HG02943 (cell line): ENCODE results near the gene GLOD5.

Source experiments
- ATAC-seq: cut with Tn5 transposase; IDR thresholded peaks from one replicate; pipeline ENCODE4 v1.9.1; 2021; ENCODE audit warnings: mild to moderate bottlenecking, low read depth, moderate library complexity; ENCODE audit not compliant: unreplicated experiment

The GLOD5 gene

DNA sequence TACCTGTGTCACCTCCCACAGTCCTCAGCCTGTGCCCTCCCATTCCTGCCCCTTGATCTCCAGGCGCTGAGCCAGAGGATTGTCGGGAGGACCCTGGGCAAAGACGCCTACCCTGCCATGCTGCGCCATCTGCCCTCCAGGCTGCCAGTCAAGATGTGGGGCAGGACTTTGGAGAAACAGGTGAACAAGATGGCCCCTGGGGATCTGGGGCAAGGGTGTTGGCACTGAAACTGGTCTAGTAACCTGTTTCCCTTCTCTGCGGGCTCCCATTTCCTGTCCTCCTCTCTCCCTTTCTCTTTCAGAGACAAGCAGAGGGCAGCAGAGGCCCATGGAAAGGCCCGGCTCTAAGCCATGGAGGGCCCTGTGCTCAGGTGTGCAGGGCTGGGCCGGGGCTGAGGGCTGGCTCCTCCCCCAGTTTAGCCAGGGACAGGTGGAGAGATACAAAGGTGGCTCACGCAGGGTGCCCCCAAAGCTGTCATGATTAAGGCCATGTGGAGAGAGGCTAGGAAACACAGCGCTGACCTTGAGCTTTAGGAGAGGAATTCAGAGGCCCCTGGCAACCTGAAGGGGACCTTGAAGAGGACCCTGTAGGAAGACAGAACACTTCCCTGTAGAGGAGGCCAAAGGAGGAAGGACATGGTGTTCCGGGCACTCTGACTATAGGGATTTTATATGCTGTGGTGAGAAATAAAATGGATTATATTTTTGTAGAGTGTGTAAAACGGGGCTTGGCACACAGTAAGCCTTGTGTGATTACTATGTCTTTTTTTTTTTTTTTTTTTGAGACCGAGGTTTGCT, at the start of gene GLOD5:
TSS of gene GLOD5 (plus strand) at position 74 of the 798 bp plus-strand sequence. CDS start at position 118, 44 bp downstream.
- ATAC-seq = no peak

DNA sequence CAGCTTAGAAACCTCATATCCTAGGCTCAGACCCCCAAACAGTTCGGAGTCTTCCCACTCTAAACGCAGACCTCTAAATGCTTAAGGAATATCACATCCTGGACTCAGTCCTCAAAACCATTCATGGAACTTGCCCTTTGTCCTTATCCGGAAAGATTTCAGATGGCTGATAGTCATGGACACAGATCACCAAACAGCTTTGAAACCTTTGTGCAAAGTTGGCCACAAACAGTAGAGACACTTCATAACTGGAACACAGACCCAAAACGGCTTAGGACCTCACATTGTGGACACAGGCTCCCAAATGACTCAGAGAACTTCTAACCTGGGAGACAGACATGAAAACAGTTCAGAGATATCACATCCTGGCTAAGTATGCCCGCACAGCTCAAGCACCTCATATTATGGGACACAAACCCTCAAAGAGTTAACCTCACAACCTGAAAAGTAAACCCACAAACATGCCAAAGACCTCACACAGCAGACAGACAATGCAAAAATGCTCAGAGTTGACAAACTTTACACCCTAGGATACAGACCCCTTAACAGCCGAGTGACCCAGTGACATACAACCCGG, 49.5 kb upstream of the GLOD5 start:
- ATAC-seq = no peak

DNA sequence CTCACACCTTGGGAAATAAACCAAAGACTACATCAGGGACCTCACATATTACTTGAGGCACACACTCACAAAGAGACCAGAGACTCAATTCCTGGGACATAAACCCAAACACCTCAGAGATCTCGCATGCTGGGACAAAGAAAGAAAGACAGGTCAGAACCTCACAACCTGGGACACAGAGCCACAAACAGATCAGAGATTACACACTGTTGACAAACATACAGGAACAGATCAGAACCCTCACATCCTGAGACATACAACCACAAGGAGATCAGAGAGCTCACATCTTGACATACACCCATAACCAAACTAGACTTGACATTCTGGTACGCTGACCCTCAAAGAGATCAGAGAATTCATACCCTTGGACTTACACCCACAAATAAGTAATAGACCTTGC, 47.7 kb upstream of the GLOD5 start:
- ATAC-seq = no peak

DNA sequence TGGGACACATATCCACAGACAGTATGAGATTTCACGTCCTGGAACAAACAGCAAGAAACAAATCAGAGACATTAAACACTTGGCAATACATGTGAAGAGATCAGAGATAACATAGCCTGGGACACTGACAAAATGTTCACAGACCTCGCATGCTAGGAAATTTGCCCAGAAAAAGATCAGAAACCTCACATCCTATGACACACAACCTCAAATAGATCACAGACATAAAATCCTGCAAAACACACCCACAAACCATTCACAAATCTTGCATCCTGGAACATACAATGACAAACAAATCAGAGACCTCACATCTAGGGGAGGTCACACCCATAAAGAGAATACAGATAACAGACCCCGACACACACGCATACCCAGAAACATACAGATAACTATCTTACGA, 47.0 kb upstream of the GLOD5 start:
- ATAC-seq = no peak

DNA sequence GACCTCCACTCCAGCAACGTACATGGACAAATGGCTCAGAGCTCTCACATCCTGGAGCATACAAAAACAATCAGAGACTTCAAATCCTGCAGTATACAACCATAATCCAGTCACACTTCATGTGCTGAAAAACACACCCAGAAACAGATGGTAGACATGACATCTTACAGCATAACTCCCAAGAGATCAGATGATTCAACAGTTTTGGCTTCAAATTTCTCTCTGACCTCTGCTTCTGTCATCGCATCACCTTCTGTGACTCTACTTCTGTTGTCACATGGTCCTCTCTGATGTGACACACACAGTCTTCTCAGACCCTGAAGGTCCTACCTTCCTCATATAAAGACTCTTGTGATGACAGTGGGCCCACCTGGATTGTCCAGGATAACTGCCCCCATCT, 46.5 kb upstream of the GLOD5 start:
- ATAC-seq = no peak

DNA sequence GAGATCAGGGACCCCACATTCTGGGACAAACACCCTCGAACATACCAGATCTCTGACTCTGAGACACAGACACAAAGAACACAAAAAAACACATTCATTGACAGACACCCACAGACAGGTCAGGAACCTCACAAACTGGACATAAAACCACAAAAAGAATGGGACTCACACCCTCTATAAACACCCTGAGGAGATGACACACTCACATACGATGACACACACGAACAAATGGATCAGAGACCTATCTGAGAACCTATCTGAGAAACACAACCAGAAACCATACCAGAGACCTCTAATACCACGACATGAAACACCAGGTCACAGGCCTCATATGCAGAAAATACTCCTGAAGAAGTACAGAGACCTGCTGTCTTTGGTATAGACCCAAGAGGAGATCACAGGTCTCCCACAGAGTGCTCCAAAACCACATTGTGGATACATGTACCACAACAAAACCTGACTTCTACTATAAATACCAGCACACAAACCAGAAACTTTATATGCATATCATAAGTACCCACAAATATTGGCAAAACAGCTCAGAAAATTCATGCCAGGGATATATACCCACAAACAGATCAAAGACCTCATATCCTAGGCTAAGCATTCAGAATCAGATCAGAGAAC, 45.6 kb upstream of the GLOD5 start:
- ATAC-seq = no peak

DNA sequence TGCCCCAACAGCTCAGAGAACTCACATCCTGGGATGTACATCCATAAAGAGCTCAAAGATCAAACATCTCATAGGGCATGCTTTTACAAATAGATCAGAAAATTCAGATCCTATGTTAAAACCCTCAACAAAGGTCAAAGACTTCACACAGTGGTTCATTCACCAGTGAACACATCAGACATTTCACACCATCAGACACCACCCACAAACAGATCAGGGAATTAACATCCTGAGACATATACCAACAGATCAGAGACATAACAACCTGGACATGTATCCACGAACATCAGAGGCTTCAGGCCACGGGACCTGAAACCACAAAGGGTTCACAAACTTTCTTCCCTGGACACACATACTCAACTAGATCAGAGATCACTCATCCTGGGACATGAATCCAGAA, 41.6 kb upstream of the GLOD5 start:
- ATAC-seq = no peak

DNA sequence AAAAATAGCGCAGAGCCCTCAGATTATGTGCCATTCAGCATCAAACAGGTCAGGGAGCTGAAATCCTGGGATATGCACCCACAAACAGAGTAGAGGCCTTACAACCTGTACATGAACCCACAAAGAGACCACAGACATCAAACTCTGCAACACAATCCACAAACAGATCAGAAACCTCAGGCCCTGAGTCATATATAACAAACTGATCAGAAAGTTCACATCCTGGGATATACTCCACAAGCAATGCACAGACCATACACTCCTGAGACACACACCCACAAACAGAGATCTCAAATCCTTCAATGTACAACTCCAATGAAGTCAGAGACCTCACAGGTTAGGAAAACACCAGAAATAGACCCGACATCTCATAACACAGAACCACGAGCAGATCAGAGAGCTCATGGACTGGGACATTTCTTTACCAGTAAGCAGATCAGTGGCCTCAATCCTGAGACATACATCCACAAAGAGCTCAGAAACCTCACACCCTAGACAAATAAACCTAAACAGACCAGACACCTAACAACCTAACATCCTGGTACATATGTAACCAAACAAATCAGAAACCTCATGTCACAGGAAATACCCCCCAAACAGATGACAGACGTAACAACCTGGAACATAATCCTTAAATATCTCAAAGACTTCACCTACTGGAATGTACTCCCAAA, 40.8 kb upstream of the GLOD5 start:
- ATAC-seq = no peak

DNA sequence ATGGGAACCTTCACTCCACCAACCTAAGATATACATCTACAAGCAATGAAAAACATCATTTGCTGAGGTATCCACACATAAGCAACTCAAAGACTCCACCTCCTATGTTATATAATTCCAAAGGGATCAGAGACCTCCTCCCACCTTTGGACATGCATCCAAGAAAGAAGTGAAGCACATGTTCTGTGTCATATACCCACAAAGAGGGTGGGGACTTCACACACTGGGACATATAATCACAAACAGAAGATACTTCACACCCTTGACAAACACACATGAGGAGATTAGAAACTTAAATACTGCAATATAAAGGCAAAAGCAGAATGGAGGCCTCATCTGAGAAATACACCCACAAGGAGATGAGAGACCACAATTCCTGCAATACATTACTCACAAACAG, 39.6 kb upstream of the GLOD5 start:
- ATAC-seq = no peak

DNA sequence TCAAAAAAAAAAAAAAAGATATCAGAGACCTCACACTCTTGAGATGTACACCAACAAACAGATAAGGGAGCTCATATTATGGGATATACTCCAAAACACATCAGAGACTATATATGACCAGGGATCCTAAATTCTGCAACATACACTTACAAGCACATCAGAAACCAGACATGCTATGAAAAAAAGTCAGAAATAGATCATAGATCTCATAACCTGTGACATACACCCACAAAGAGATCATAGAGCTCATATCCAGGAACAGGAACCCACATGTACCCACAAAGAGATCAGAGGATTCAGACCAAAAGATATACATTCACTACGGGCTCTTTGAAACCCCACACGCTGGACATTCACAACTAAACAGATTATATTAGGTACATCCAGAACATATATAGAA, 35.0 kb upstream of the GLOD5 start:
- no peak for ATAC-seq

DNA sequence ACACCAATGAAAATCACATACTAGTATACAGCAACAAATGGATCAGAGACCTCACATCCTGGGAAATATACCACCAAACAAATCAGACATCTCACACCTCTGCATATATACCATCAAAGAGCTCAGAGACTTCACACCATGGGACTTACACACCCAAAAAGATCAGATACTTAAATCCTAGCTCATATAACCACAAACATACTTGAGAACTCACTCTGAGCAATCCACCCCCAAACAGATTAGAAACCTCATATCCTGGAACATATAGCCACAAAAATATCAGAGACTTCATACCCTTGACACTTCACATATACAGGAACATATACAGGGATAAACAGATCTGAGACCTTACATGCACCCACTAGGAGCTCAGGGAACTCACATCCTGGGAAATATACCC, 32.9 kb upstream of the GLOD5 start:
- ATAC-seq = no peak

DNA sequence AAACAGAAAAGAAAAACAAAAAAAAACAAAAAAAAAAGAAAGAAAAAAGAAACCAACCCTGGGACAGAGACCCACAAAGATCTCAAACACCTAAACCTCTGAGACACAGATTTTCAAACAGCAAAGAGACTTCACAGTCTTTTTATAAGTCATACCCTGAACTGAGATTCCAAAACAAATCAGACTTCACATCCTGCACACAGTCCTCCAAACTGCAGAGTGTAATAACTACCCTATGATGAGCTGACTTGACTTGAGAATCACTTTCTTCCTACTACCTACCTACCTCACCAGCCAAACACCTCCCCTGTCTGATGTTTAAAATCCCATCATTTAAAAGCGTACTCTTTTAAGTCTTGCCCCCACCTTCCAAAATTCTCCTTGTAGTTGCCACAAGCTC, 25.2 kb upstream of the GLOD5 start:
- ATAC-seq = no peak

DNA sequence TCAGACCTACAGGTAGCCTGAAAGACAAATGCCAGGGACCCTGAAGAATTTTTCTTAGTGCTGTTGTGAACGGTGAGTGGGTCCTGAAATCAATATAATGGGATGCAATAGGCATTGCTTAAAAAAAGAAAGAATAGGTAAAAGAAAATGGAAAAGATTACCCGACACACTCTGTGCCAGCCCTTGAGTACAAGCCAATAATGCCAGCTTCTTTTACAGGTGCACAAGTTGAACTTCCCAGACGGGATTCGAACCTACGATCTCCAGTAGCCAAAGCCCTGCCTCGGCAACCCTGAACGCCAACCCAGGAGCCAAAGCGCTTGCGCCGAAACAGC, 24.7 kb upstream of the GLOD5 start:
- no peak for ATAC-seq

DNA sequence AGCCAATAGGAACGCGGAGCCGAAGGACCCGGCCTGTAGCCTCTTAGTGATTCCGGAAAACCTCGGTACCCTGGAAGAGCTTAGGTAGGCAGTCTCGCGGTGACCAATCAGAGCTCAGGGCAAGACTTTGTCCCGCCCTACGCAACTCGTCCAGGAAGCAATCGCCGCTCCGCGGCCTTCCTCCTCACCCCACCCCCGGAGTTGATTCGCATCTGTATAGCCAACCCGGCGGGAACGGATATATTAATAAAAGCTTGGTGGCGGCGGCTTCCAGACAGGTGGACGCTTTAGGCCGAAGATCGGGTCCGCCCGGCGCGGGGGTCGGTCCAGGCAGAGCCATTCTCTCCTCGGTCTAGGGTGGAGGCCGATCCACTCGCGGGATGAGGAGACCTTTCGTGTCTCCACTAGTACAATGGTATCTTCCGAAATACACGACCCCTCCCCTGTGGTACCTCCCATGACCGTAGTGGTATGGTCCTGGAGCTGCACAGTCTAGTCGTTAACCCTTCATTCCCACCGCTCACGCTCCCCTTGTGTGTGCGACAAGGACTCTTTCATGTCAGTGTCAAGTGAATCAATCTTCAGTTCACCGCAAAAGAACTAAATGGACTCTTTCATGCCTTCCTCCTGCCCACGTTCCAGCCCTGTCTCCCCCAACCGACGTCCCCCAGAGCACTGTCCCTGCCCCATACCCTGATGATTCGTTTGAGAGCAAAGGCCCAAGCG, 24.2 kb upstream of the GLOD5 start:
- peak; percentile 94 for ATAC-seq

DNA sequence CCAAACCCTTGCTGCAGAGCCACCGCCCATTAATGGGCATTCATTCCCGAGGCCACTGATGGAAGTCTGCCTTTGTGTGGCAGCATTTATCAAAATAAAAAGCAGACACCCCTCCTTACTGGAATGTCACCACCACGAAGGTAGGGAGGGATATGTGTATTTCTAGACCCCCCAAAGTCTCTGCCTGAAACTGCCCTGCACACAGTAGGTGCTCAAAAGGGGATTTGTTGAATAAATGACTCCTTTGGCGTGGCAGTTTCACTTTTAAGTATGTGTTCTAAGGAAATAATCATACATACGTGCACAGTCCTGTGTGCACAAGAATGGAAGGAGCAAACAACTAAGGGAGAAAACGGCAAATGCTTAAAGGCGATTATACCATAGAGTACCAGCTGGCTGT, 23.6 kb upstream of the GLOD5 start:
- ATAC-seq = no peak

DNA sequence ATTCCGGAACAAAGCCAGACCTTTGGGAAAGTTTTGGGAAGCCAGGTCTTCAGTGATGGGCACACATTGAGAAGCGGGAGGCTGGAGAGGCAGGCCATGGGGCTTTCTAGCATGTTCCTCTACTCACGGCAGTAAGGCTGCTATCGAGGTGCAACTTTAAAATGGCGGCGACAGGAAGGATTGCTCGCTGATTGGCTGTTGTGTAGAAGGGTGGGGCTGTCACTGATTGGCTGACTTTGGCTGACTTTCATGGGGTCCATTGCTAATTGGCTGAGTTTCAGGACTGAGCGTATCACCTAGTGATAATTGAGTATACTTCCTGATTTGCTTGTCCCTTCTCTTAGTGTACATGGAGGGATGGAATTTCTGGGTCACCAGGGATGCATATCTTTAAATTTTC, 19.7 kb upstream of the GLOD5 start:
- no peak for ATAC-seq

DNA sequence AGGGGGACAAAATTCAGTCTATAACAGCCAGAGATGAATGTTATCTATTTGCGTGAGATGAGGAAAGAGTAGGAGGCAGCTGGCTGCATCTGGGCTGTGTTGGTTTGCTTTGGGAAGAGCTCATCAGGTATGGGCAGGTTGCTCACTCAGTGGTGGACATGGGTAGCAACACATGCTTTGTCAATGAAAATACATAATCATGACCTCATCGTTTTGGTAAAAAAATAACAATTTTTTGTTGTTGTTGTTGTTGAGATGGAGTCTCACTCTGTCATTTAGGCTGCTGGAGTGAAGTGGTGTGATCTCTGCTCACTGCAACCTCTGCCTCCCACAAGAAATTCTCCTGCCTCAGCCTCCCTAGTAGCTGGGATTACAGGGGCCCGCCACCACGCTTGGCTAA, 16.3 kb upstream of the GLOD5 start:
- no peak for ATAC-seq

DNA sequence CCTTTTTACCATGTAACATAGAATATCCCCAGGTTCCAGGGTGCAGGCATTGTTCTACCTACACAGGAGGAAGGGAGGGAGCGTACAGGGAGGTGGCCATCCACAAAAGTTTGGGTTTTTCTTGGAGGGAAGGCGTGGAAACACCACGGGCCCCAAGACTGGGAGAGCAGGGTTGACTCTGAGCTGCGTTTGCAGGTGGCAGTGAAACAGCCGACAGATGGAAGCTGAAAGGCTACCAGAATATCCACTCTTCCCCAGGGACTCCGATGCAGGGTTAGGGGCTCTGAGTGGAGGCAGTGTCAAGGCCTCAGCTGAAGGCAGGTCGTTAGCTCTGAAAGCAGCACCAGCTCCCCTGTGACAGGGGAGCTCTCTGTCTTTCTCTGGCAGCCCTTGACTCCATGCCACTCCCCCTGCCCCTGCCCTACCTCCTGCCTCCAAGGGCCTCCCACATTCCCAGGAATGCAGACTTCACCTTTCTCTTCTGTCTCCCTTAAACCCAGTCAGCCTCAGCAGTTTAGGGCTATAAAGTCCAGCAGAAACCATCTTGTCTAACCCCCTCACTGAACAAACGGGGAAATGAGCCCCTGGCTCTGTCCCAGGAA, 14.0 kb upstream of the GLOD5 start:
- ATAC-seq = no peak

DNA sequence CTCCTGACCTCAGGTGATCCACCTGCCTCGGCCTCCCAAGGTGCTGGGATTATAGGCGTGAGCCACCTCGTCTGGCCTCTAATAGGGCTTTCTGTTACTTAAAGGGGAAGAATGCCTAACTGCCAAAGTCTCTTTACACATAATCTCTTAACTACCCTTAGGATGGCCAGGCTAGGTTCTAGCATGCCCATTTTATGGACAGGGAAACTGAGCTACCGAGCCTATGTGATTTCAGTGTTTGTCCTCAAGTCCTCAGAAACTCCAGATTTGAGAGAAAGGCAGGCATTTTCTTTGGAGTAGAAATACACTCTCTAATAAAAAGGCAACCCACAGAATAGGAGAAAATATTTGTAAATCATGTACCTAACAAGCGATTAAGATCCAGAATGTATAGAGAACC, 12.4 kb upstream of the GLOD5 start:
- ATAC-seq = no peak

DNA sequence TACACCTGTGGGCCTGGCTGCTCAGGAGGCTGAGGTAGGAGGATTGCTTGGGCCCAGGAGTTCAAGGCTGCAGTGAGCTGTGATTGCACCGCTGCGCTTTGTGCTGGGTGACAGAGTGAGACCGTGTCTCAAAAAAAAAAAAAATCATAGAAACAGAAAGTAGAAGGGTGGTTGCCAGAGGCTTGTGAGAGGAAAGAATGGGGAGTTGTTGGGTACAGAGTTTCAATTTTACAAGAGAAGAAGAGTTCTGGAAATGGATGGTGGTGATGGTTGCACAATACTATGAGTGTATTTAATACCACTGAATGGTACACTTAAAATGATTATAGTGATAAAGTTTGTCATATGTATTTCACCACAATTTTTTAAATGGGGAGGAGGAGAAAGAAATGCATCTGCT, 10.2 kb upstream of the GLOD5 start:
- ATAC-seq = no peak

DNA sequence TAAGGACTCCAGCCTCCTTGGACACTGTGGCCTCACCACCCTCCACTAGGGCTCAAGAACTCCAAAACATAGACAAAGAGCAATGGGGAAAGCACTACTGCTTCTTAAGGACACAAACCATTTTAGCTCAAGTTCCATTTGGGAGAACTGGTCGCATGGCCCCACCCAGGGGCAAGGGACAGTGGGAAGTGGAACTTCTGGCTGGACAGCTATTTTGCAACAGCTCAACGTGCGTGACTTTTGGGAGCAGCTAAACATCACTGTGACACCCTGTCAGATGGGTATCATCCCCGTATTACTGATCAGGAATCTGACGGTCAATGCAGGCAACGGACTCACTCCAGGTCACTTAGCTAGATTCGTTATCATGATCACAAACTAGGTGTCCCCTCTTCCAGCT, 9.0 kb upstream of the GLOD5 start:
- no peak for ATAC-seq
